Measurements from ENCODE around the gene GIT2.

GRCh38 chr12:109939504-109939903 is 56.7 kb downstream of the GIT2 start:
- TF ChIP-seq PBX3 (CRISPR knock-in tag; IDR thresholded peaks at IDR 0.05; ENCODE audit: borderline replicate concordance) (no peak), SRSF4 (IDR thresholded peaks at IDR 0.05; ENCODE audit: low read depth, low read length, poor library complexity, severe bottlenecking) (no peak), PLRG1 (conservative IDR thresholded peaks at IDR 0.05) (no peak), ZNF264 (CRISPR knock-in tag; IDR thresholded peaks at IDR 0.05) (no peak), HIVEP1 (CRISPR knock-in tag; IDR thresholded peaks at IDR 0.05) (no peak), MNT (IDR thresholded peaks at IDR 0.05) (no peak), RELA (CRISPR knock-in tag; IDR thresholded peaks at IDR 0.05) (no peak), TBP (CRISPR knock-in tag; IDR thresholded peaks at IDR 0.05) (no peak), MZF1 (CRISPR knock-in tag; IDR thresholded peaks at IDR 0.05; ENCODE audit: borderline replicate concordance) (no peak), FOXM1 (CRISPR knock-in tag; IDR thresholded peaks at IDR 0.05) (no peak), POLR2AphosphoS5 (IDR thresholded peaks at IDR 0.05; ENCODE audit: low read depth, low read length) (no peak), ZBTB42 (CRISPR knock-in tag; IDR thresholded peaks at IDR 0.05) (no peak), ZNF136 (CRISPR knock-in tag; IDR thresholded peaks at IDR 0.05; ENCODE audit: low read depth) (no peak)

Data from HepG2 (cell line).